ENCODE data around the gene TCF3. TPM values are rescaled to one million over a fixed set of nuclear protein-coding genes. Genes with fewer than 3 reads are reported as not detected.

Gene TCF3
- total RNA-seq, 2 donors from 2014 or later: 46.9 to 47.4 TPM

- ATAC-seq (peak; percentile 52), DNase-seq (peak in 1 of 3 donors; percentile 21)
- Mint-ChIP-seq H3K27me3 (peaks cover 6% of the 10 kb centered on the region), H3K4me1 (peaks cover 10% of the 10 kb centered on the region), H3K27ac (no peak overlapping the region), H3K4me3 (no peak overlapping the region), H3K36me3 (ENCODE audit: low read depth) (no peaks in the 10 kb centered on the region)
- H3K9me3 ChIP-seq (ENCODE audit: control insufficient read depth, low read length, poor library complexity, severe bottlenecking): no peaks in the 10 kb centered on the region
These were observed 84.6 kb downstream of the TCF3 start for GRCh38 chr19:1567848-1568227.

- DNase-seq (no peak), ATAC-seq (no peak)
- Mint-ChIP-seq H3K4me3 (peak overlapping the region; percentile 57), H3K4me1 (peaks cover 10% of the 10 kb centered on the region), H3K36me3 (ENCODE audit: low read depth) (no peaks in the 10 kb centered on the region), H3K27ac (no peak overlapping the region), H3K27me3 (peaks cover 6% of the 10 kb centered on the region)
- H3K9me3 ChIP-seq (ENCODE audit: control insufficient read depth, low read length, poor library complexity, severe bottlenecking): no peaks in the 10 kb centered on the region
These were observed 85.1 kb downstream of the TCF3 start for GRCh38 chr19:1567116-1567847.

DNA sequence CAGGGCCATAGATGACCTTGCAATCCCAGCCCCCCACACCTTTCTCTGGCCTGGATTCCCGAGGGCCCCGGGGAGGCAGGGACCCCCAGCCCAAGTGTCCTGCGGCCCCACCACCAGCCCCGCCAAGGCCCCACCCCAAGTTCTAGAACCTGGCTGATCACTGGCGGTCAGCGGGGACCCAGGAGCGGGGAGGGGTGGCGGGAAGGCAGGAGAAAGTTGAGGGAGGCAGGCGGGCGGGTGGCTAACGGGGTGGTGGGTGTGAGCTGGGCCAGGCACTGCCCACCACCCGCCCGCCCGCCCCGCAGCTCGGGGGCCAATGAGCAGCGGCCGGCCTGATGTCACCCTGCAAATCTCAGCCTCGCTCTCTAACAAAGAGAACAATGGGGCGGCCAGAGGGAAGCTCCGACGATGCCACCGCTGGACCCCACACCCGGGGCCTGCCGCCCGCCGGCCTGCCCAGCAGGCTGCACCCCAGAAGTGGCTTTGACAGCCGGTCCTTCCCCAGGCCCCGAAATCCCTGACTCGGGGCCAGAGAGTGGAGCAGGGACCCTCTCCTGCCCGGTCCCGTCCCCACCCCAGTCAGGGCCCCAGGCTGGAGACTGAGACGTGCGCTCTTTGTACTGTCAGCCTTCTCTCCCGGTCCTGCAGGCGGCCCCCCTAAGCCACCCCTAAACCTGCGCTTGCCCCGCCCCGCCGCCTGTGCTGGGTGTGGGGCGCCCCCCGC, 85.9 kb downstream of the TCF3 start:
- H3K36me3 Mint-ChIP-seq (ENCODE audit: low read depth): no peaks in the 10 kb centered on the region
- no peak overlapping the region for H3K27ac Mint-ChIP-seq
- H3K4me1 Mint-ChIP-seq: peaks cover 10% of the 10 kb centered on the region
- no peaks in the 10 kb centered on the region for H3K9me3 ChIP-seq (ENCODE audit: control insufficient read depth, low read length, poor library complexity, severe bottlenecking)
- H3K27me3 Mint-ChIP-seq: peaks cover 6% of the 10 kb centered on the region
- ATAC-seq (no peak), DNase-seq (no peak)
- peak overlapping the region; percentile 59 for H3K4me3 Mint-ChIP-seq

DNA sequence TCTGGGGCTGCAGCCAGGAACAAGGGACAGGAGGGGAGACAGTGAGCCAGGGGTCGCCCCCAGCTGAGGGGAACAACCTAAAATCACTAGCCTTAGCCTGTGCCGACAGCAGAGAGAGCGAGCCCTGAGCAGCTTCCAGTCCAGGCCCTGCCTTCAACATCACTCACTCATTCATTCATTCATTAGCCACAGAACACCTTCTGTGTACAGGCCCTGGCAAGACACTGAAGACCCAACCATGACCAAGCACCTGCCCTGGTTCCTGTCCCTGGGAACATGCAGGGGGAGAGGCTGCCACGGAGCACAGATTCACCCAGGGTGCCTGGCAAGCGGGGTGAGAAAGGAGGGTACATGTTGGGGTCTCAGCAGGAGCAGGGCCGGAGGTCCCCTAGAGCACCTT, 89.2 kb downstream of the TCF3 start:
- peaks cover 2% of the 10 kb centered on the region for H3K4me1 Mint-ChIP-seq
- no peaks in the 10 kb centered on the region for H3K27me3 Mint-ChIP-seq
- H3K4me3 Mint-ChIP-seq: no peak overlapping the region
- DNase-seq: no peak
- no peaks in the 10 kb centered on the region for H3K9me3 ChIP-seq (ENCODE audit: control insufficient read depth, low read length, poor library complexity, severe bottlenecking)
- ATAC-seq: no peak
- no peak overlapping the region for H3K27ac Mint-ChIP-seq
- no peaks in the 10 kb centered on the region for H3K36me3 Mint-ChIP-seq (ENCODE audit: low read depth)

- H3K9me3 ChIP-seq (ENCODE audit: control insufficient read depth, low read length, poor library complexity, severe bottlenecking): no peaks in the 10 kb centered on the region
- Mint-ChIP-seq H3K27ac (no peak overlapping the region), H3K27me3 (no peaks in the 10 kb centered on the region), H3K4me1 (peaks cover 2% of the 10 kb centered on the region), H3K36me3 (ENCODE audit: low read depth) (no peaks in the 10 kb centered on the region), H3K4me3 (no peak overlapping the region)
- no peak for DNase-seq
- no peak for ATAC-seq
These were observed 91.1 kb downstream of the TCF3 start for GRCh38 chr19:1561236-1561842.

- H3K36me3 Mint-ChIP-seq (ENCODE audit: low read depth): no peaks in the 10 kb centered on the region
- peaks cover 2% of the 10 kb centered on the region for H3K4me1 Mint-ChIP-seq
These were observed 92.0 kb downstream of the TCF3 start for GRCh38 chr19:1560286-1560882.

More at GRCh38 chr19:1560286-1560882, 92.0 kb downstream of the TCF3 start:
- DNase-seq: no peak
- Mint-ChIP-seq H3K27me3 (no peaks in the 10 kb centered on the region), H3K4me3 (no peak overlapping the region), H3K27ac (no peak overlapping the region)
- H3K9me3 ChIP-seq (ENCODE audit: control insufficient read depth, low read length, poor library complexity, severe bottlenecking): no peaks in the 10 kb centered on the region
- no peak for ATAC-seq

Other genes starting within 250 kb of the TCF3 start
- 100 to 1,000 TPM; 148 to 163 TPM for gene DAZAP1, start 245.0 kb downstream of the TCF3 start, total RNA-seq
- 1,000 to 10,000 TPM; 1,653 to 1,678 TPM for gene RPS15, start 214.2 kb downstream of the TCF3 start, total RNA-seq
- under 1 TPM; 0.07 to 0.44 TPM for gene APC2, start 202.5 kb downstream of the TCF3 start, total RNA-seq
- 10 to 100 TPM; 24.3 to 29.0 TPM for gene C19orf25, start 173.4 kb downstream of the TCF3 start, total RNA-seq
- gene PCSK4, start 162.3 kb downstream of the TCF3 start, total RNA-seq: 1 to 10 TPM; 3.3 to 4.5 TPM
- gene REEP6, start 161.4 kb downstream of the TCF3 start, total RNA-seq: 1 to 10 TPM; 1.8 to 2.3 TPM
- 1 to 10 TPM; 2.9 to 5.6 TPM for gene ADAMTSL5, start 139.6 kb downstream of the TCF3 start, total RNA-seq
- gene PLK5, start 128.5 kb downstream of the TCF3 start, total RNA-seq: not detected
- gene MEX3D, start 84.3 kb downstream of the TCF3 start, total RNA-seq: 1 to 10 TPM; 2.7 to 3.3 TPM
- 10 to 100 TPM; 37.9 to 40.6 TPM for gene MBD3, start 59.8 kb downstream of the TCF3 start, total RNA-seq
- 100 to 1,000 TPM; 125 to 128 TPM for gene UQCR11, start 47.2 kb downstream of the TCF3 start, total RNA-seq
- not detected for gene ONECUT3, start 100.9 kb upstream of the TCF3 start, total RNA-seq
- 1 to 10 TPM; 4.6 to 6.0 TPM for gene ATP8B3, start 159.7 kb upstream of the TCF3 start, total RNA-seq
- gene REXO1, start 195.9 kb upstream of the TCF3 start, total RNA-seq: 100 to 1,000 TPM in 1 of 2 donors, 10 to 100 TPM in 1; 98.7 to 107 TPM
- 10 to 100 TPM; 37.9 to 46.5 TPM for gene KLF16, start 211.0 kb upstream of the TCF3 start, total RNA-seq
- gene ABHD17A, start 232.9 kb upstream of the TCF3 start, total RNA-seq: 100 to 1,000 TPM; 121 to 125 TPM